Inferior parietal cortex (tissue), 1 donor: ENCODE measurements around the gene SIGLEC14.
"Not testable (repeated sequence)": the region's sequence is repeated elsewhere in the genome, so short reads cannot be mapped to it uniquely, and the experiment has no call there.

Experiments used
- DNase-seq: peaks from one replicate; pipeline ENCODE4 v3.0.0-alpha.2; 2016; ENCODE audit errors: extremely low spot score

The SIGLEC14 gene

DNA sequence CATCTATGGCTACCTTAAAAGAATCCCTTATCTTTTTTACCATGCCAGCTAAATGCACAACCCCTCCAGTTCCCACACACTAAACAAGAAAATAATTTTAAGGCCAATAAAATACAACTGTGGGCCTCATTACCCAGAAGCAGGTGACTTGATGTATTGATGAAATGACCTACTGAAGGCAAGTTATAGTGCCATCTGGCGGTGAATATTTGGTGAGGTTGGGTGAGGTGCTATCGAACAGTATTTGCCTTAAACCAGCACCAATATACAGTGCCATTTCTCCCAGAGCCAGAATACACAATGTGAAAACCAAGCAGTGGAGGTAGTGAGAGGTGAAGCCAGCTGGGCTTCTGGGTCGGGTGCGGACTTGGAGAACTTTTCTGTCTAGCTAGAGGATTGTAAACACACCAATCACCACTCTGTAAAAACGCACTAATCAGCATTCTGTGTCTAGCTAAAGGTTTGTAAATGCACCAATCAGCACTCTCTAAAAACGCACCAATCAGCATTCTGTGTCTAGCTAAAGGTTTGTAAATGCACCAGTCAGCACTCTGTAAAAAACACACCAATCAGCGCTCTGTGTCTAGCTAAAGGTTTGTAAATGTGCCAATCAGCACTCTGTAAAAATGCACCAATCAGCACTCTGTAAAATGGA, 29.4 kb upstream of the SIGLEC14 start:
- DNase-seq: not testable (repeated sequence)

DNA sequence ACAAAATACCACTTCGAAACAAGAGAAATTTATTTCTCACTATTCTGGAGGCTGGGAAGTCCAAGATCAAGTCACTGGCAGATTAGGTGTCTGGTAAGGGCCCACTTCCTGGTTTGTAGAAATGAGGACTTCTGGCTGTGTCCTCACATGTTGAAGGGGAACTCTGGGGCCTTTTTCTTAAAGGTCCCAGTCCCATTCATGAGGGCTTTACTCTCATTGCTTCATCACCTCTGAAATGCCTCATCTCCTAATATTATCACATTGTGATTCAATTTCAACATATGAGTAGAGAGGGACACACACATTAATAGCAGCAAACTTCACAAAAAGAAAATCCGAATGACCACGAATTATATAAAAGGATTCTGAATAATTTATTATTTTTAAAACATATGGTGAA, 21.6 kb upstream of the SIGLEC14 start:
- DNase-seq: no peak

DNA sequence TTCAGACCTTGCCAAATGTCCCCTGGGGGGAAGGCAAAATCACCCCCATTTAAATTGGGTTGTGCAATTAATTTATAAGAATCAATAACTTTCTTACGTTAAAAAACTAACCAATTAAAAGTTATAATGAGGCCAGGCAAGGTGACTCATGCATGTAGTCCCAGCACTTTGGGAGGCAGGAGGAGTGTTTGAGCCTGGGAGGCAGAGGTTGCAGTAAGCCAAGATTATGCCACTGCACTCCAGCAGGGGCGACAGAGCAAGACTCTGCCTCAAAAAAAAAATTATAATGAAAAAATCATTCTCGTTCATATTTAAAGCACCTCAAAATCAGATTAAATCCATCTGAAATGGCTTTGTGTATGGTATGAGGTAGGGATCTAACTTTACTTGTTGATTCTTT, 18.4 kb upstream of the SIGLEC14 start:
- DNase-seq: no peak

DNA sequence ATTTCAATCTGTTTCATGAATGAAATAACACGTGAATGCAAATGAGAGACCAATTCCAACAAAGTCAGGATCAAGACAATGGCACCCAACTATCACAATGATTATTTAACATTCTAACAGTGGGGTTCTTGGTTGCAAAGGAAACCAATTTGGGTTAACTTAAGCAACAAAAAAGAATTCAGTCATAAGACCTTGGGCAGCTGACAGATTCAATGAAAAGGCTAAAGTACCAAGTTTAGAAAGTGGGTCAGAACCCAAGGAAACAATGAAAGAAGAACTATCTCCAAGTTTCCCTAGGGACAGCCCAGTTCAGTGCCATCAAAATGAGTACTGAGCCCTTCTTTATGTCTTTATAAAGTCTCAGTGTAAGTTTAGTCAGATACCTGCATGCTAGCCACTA, 17.5 kb upstream of the SIGLEC14 start:
- DNase-seq: peak; percentile 10

DNA sequence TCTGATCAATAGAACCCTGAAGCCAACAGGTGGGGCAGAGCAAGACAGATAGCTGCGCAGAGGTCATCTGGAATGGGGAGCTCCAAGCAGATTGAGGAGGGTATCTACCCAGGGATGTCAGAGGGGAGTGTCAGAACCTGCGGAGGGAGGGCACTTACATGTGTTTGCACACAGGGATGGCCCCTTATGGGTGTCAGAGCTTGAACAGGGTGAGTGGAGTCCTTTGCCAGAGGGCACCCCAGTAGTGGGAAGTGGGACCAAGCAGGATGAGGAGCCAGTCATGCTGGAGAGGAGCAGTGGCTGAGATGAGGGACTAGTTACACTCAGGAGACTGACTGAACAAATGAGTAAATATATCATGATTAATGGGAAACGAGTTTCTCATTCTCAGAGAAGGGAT, 17.0 kb upstream of the SIGLEC14 start:
- DNase-seq: no peak

DNA sequence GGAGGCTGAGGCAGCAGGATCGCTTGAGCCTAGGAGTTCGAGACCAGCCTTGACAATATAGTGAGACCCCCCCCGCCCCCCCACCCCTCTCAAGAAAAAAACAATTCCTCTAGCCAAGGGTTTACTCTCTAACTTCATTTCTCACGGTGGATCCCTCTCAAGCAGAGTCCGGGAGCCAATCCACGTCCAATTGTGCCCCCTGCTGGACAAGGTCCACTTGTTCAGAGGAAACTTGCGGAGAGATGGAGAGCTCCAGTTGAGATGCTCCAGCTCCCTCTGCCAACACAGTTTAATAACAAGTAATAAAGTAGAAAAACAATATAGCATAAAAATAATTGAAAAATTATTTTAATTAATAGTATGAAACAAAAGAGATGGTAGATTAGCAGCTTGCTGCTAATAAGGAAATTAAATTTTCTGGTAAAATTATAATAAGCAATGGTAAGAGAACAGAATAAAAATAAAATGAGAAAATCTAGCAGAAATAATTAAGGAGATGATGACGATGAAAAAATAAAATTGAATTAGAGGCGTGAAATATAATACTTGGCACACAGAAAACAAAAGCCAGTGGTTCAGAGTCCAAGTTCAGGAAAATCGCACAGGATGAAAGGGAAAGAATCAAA, 14.5 kb upstream of the SIGLEC14 start:
- peak; percentile 93 for DNase-seq

DNA sequence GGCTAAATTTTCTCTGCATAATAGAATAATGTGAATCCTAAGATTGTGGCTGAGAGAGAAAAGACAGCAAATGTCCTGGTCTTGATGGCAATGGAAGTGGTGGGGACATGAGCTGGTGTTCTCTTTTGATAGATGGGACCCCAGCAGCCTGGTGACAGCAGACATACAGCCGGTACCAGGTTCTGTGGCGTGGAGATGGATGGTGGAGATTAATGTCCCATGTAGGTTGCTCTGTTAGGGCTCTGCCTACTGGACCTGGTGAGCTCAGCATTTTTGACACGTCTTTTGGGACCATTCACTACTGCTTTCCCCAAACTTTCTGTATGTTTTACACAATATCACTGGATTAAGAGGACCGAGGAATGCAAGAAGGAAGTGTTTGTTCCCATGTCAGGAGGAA, 8.2 kb upstream of the SIGLEC14 start:
- DNase-seq: no peak

DNA sequence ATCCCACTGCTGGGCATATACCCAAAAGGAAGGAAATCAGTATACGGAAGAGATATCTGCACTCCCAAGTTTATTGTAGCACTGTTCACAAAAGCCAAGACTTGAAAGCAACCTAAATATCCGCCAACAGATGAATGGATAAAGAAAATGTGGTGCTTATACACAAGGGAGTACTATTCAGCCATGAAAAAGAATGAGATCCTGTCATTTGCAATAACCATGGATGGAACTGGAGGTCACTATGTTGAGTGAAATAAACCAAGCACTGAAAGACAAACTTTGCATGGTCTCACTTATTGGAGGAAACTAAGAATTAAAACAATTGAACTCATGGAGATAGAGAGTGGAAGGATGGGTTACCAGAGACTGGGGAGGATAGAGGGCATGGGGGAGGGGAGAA, 6.5 kb upstream of the SIGLEC14 start:
- DNase-seq: no peak

DNA sequence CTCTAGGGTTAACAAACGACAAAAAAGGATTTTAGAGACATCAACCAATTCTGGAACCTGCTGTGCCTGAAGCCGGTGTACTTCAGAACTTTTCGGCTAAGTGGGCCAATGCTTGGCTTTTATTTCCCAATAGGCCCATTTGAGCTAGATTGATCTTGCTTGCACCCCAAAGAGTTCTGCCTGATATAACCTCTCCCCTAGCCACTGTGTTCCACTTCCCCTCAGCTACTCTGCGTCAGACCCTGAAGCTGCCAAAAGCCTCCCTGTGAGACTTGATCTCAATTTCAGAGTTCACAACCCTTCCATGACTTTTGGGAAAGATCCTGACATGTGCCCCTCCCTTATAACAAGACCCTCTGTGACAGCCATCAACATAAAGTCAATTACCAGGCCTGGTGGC, 5.6 kb upstream of the SIGLEC14 start:
- DNase-seq: no peak

DNA sequence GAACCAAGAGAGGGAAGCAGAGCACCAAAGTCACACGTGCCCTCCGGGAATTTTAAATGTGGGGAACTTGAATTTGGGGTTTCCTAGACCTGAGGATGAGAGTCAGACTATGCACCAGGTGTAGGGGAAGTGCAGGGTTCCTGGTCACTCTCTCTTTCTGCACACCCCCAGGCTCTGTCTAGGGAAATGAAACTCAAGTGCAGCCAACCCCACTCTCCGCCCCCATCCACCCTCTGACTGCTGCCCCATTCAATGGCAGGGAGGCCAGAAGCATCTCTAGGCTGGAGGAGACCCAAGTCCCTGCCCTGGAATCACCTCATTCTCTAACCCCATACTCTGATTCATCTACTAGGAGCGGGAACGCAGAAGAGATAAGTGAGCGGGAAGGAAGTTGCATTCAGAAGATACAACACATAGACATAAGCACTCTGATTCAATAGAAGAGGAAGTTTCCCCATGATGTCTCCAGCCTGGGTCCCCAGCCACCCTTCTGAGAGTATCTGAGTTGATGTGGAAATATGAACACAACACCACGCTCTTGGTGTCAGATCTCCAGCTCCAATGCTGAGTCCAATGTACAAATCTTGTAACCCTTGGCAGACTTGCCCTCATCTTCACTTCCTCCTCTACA, 4.7 kb upstream of the SIGLEC14 start:
- no peak for DNase-seq

DNA sequence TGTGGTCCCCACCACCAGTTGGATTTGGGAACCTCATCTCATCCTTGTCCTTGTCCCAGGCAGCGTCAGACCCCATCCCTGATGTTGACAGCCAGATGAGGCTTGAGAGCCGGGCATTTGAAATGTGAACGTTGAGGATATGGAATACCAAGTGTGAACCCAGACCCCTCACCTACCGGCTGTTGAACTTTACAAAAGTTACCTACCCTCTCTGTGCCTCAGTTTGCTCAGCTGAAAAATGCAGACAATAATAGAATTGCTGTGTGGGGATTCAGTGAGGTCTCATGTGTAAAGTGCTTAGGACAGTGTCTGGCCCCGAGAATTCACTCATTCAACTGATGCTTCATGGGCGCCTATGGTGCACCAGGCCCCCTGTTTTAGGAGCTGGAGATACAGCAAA, 693 bp upstream of the SIGLEC14 start:
- DNase-seq: no peak

DNA sequence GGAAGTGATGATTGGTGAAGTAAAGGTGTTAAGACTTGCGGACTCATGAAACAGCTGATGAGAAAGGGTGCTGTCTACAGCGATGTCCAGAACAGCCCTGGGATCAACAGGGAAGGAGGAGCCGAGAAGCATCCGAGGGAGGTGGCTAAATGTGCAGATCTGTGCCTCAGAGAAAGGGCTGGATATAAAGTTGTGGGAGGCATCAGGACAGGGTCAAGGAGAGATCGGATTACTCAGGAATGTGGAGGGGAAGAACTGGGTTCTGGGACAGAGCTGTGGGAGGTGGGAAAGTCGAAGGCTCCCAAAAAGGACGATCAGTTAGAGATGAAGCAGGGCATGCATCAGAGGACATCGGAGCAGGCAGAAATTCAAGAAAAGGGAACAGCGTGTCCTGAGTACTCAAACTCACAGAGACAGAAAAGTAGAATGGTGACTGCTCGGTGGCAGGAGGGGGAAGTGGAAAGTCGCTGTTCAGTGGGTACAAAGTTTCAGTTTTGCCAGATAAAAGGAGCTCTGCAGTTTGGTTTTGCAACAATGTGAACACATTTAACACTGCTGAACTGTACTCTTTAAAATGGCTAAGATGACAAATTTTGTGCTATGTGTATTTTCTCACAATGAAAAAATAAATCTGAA, 1.9 kb downstream of the SIGLEC14 start:
- DNase-seq: no peak

DNA sequence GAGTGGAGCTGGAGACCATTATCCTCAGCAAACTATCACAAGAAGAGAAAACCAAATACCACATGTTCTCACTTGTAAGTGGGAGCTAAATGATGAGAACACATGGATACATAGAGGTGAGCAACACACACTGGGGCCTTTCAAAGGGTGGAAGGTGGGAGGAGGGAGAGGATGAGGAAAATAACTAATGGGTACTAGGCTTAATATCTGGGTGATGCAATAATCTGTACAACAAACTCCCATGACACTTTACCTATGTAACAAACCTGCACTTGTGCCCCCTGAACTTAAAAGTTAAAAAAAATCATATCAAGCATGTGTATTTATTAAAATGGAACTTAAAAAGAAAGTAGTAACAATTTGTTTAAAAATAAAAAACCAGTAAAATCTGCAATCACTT, 5.0 kb downstream of the SIGLEC14 start:
- no peak for DNase-seq

DNA sequence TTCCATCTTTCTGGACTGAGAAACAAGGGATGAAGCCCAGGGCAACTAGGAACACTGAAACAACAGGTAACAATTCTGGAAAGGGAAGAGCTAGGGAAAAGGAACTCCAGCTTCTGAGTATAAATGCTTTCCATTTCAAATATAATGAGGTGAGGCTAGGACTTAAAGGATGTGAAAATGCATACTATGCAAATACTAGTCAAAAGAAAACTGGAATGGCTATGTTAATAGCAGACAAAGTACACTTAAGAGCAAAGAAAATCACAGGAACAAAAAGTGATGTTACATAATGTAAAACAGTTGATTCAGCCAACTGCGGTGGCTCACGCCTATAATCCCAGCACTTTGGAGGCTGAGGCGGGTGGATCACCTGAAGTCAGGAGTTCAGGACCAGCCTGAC, 6.2 kb downstream of the SIGLEC14 start:
- DNase-seq: no peak

DNA sequence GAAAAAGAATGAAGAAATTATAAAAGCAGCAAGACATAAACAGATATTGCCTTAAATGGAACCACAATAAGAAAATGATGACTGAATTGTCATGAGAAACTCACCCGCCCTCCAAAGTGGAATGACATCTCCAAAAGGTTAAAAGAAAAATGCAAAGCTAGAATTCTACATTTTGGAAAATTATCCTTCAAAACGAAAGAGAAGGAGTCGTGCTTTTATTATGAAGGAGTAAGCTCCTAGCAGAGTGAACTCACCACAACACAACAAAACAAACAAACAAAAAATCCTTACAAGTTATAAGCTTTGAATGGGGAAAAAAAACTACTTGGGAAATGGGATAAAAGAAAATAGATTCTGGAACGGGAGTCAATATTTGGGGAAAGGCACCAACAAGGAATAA, 6.7 kb downstream of the SIGLEC14 start:
- no peak for DNase-seq

DNA sequence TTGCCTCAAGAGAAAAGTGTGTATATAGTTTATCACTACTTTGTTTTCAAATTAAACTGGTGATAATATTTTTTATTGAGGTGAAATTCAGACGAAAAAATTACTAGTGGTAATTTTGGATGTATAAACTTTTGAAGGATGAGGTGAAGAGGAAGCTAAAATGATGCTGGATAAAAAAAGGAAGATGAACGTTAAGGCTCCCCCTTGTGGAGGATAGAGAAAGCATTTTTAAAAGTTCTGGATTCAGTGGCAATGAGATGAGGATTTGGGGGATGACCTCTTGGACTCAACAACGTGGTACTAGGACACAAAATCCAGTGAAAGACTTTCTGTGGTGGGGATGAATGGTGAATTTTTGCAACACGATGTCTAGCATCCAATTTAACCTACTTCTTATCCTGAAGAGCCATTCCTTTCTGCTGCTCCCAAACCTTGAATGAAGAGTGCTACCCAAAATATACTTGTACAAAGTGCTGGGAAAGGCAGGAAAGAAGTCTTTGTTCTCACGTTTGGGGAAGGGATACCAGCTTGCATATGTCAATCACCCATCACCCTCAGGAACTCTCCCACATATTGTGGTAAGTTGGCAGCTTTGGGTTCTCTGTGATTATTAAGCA, 9.2 kb downstream of the SIGLEC14 start:
- no peak for DNase-seq

DNA sequence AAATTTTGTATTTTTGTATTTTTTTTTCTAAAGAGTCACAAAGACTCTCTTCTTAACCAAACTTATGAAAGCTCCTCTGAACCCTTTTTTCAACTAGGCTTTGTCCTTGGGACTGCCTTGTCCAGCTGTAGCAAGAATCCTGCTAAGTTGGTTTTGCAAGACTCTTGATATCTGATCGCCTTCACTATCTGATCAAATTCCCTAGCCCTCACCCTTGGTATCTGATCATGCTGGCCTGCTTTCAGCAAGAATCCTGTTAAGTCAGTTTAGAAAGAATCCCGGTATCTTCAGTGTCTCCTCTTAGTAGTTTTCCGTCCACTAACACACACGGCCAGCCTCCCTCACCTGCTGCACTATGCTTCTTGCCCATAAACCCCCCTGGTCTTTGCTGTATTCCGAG, 14.5 kb downstream of the SIGLEC14 start:
- DNase-seq: no peak

DNA sequence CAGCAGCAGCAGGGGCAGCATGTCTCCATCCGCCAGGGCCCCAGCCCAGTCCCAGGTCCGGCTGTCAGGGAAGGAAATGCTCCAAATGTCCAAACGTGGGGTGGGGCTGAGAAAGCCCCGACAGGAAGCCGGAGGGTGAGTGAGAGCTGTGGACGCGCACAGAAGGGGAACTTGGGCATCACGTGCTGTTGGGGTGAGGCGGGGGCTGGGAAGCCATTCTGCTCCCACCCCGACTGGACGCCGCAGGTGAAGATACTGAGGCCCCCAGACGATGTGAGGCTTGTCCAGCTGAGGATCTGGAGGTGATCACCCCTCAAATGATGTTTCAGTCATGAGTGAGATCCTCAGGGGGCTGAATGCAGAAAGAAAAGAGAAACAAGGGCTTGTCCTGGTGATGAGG, 16.3 kb downstream of the SIGLEC14 start, which contains the start of gene SIGLEC5:
Gene SIGLEC5 (minus strand): TSS at position 87 of the 400 bp plus-strand sequence. CDS start 66 bp downstream, at position 21.
- not testable (repeated sequence) for DNase-seq

DNA sequence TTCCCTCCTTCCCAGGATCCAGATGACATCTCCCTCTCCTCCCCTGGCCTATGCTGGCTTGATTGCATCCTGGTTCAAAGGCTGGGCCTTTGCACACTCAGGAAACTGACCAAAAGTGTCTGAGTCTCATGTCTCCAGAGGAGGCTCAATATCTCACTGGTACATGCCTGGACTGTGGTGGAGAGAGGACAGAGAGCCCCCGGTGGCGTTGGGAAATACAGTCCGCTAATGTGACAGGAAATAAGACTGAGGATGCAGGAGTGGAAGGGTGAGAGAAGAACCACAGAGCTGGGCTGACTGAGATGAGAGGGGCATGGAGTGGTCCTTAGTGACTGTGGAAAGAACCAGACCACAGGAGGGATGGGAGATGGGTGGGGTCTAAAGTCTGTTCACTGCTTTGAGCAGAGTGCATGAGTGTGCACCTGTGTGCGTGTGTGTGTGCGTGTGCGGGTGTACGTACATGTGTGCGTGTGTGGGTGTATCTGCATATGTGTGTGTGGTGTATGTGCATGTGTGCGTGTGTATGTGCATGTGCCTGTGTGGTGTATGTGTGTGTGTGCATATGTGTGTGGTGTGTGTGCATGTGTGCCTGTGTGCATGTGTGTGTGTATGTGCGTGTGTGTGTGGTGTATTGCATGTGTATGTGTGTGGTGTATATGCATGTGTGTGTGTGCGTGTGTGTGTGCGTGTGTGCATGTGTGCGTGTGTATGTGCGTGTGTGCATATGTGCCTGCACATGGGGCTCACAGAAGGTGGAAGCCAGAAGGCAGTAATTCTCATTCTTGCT, 18.3 kb downstream of the SIGLEC14 start:
- DNase-seq: no peak

DNA sequence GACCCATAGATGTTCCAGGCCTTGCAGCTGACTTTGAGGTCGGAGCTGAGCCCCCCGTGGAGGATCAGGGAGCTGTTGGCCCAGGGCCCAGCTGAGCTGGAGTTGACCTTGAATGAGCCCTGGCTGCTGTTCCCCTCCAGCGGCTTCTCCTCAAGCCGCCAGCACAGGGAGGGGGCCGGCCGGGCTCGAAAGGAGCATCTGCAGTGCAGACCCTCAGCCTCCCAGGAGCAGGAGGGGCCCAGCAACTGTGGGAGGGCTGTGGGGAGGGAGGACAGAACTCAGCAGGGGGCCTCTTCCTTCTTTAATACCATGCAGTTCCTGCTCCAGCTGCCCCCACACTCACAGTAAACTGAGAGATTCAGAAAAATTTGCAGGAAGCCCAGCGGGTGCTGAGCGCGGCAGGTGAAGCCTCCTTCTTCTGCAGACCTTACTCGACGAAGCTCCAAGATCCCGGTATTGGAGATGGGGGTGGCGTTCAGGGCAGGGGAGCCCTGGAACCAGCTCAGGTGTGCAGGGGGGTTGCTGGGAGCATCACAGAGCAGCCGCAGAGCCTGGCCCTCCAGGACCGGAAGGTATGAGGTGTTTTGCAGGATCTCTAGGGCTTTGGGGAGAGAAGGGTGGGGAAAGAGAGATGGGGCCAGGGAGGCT, 19.0 kb downstream of the SIGLEC14 start:
- no peak for DNase-seq

DNA sequence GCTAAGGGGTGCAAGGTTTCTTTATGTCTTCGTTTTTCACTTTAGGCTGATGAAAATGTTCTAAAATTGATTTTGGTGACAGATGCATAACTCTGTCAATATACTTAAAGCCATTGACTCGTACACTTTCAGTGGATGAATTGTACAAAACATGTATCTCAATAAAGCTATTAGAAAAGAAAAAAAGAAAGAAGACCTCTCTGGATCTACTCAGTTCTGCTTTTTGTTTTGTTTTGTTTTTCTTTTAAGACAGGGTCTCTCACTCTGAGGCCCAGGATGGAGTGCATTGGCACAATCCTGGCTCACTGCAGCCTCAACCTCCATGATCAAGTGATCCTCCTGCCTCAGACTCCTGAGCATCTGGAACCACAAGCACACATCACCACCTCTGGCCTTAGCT, 19.9 kb downstream of the SIGLEC14 start:
- no peak for DNase-seq
